Spinal cord (tissue), 10 donors: Measurements from ENCODE around the gene COL16A1. TPM values are rescaled to one million over a fixed set of nuclear protein-coding genes. Genes with fewer than 3 reads are reported as not detected.

ENCODE experiments used
- DNase-seq, 6 donors: peaks; one replicate each; pipeline versions ENCODE4 v3.0.0 to v3.0.0-alpha.2; 2013 to 2015; ENCODE audit warnings: low spot score in 6 of 6, low read depth in 4 of 6
- H3K27ac ChIP-seq: one replicate; pipeline ENCODE4 v1.5.1; 2013; ENCODE audit warnings: low read depth, low read length, control low read depth
- H3K27me3 ChIP-seq: one replicate; pipeline ENCODE4 v1.6.1; 2013; ENCODE audit warnings: low read length; ENCODE audit not compliant: control insufficient read depth, insufficient read depth
- H3K36me3 ChIP-seq: one replicate; pipeline ENCODE4 v1.6.1; 2013; ENCODE audit warnings: low read length; ENCODE audit not compliant: control insufficient read depth, insufficient read depth
- H3K4me1 ChIP-seq: one replicate; pipeline ENCODE4 v1.6.1; 2013; ENCODE audit warnings: low read length; ENCODE audit not compliant: control insufficient read depth, insufficient read depth
- H3K4me3 ChIP-seq: one replicate; pipeline ENCODE4 v1.5.1; 2013; ENCODE audit warnings: low read depth, low read length, control low read depth
- H3K9me3 ChIP-seq: one replicate; pipeline ENCODE4 v1.6.1; 2013; ENCODE audit warnings: low read length; ENCODE audit not compliant: control insufficient read depth, insufficient read depth
- WGBS: methylation state at CpG from one replicate; pipeline ENCODE4 v1.1.5; 2013; ENCODE audit warnings: missing lambda C conversion rate; ENCODE audit not compliant: insufficient coverage; 5-methylcytosine and 5-hydroxymethylcytosine counted together
- polyA plus RNA-seq, 2 donors: library from polyadenylated mRNA; unstranded; fragments of 120-200 nt; gene quantifications; one replicate each; pipeline ENCODE4 v1.2.1, GENCODE V29; 2013; ENCODE audit not compliant: insufficient read length in 2 of 2
- total RNA-seq, 2 donors: library from RNA; depleted of rRNA in 1 of 2; stranded (reverse); fragments of 120-200 nt in 1 of 2; fragments of >200 nt in 1 of 2; gene quantifications; one replicate each; pipeline versions ENCODE4 v1.2.3 to v1.2.4, GENCODE V29; 2013 to 2014
- donor health status: healthy.

Gene COL16A1
- total and polyA plus RNA-seq, 4 donors: 60.6 to 178 (median 135) TPM

DNA sequence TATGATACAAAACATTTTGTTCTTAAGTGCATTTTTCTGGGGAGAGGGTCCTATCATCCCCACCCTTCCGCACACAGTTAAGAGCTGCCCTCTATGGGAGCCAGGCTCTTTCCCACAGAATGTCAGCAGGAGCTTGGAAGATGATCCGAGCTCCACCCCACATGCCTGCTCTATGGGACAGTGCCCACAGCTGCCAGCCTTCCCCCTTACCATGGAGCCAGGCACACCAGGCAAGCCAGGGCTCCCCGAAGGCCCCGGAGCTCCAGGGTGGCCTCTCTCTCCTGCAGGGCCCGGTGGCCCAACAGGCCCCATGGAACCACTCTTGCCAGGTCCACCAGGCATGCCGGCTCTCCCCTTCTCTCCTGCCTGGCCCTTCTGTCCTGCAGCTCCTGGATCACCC lies 48.7 kb downstream of the COL16A1 start:
- H3K9me3 ChIP-seq: no peaks in the 10 kb centered on the region
- no peak overlapping the region for H3K27ac ChIP-seq
- H3K27me3 ChIP-seq: no peaks in the 10 kb centered on the region
- H3K4me1 ChIP-seq: peaks cover 12% of the 10 kb centered on the region
- no peak for DNase-seq
- no peak overlapping the region for H3K4me3 ChIP-seq
- WGBS: 84% methylated on average over 6 of the region's 6 CpGs
- H3K36me3 ChIP-seq: peaks cover 46% of the 10 kb centered on the region

DNA sequence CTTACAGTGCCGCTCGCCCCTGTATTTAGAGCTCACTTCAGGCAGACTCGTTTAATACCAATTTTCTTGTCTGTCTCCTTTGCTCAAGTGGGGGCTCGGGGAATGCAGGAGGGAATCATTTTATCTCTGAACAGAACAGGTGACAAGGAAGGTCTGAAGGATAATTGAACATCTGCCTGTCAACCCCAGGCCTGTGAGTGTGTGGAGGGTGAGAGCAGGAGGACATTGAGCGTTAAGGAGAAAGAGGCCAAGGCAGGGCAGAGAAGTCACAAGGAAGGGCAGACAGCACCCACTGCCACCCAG lies 49.4 kb downstream of the COL16A1 start:
- Histone ChIP-seq H3K4me3 (no peak overlapping the region), H3K36me3 (peaks cover 46% of the 10 kb centered on the region), H3K9me3 (no peaks in the 10 kb centered on the region), H3K27ac (no peak overlapping the region), H3K4me1 (peaks cover 10% of the 10 kb centered on the region), H3K27me3 (no peaks in the 10 kb centered on the region)
- DNase-seq: no peak
- 89% methylated on average over 5 of the region's 5 CpGs for WGBS

GRCh38 chr1:31653717-31654473 lies 49.9 kb downstream of the COL16A1 start:
- H3K27me3 ChIP-seq: no peaks in the 10 kb centered on the region
- H3K4me1 ChIP-seq: peaks cover 6% of the 10 kb centered on the region
- WGBS: 90% methylated on average over 12 of the region's 12 CpGs
- no peak for DNase-seq
- H3K36me3 ChIP-seq: peaks cover 41% of the 10 kb centered on the region
- H3K4me3 ChIP-seq: no peak overlapping the region
- no peaks in the 10 kb centered on the region for H3K9me3 ChIP-seq
- H3K27ac ChIP-seq: no peak overlapping the region

GRCh38 chr1:31652891-31653499 lies 50.8 kb downstream of the COL16A1 start:
- Histone ChIP-seq H3K27me3 (no peaks in the 10 kb centered on the region), H3K27ac (no peak overlapping the region), H3K4me1 (peaks cover 3% of the 10 kb centered on the region), H3K9me3 (no peaks in the 10 kb centered on the region), H3K4me3 (no peak overlapping the region), H3K36me3 (peaks cover 32% of the 10 kb centered on the region)
- 77% methylated on average over 2 of the region's 4 CpGs for WGBS
- no peak for DNase-seq

DNA sequence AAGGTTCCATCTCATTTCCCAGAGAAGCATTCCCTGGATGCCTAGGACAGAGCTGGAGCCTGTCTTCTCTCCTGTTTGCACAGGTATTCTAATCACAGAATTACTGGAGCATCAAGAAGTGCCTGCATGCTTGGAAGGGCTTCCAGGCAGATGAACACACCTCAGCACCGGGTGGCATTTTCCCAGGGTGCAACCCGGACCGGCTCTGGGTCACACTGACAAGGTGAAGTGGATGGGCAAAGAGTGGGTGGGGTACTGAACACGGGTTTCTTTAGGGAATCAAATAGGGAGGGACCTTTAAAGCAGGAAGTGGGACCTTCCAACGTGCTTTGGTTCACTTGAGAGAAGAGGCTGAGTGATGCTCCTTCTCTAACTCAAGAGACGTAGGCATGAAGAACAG lies 52.1 kb downstream of the COL16A1 start:
- H3K4me1 ChIP-seq: peaks cover 3% of the 10 kb centered on the region
- DNase-seq: no peak
- WGBS: 75% methylated on average over 6 of the region's 6 CpGs
- no peak overlapping the region for H3K4me3 ChIP-seq
- H3K36me3 ChIP-seq: peaks cover 22% of the 10 kb centered on the region
- no peak overlapping the region for H3K27ac ChIP-seq
- H3K27me3 ChIP-seq: no peaks in the 10 kb centered on the region
- H3K9me3 ChIP-seq: no peaks in the 10 kb centered on the region

GRCh38 chr1:31651089-31651420 lies 52.8 kb downstream of the COL16A1 start:
- Histone ChIP-seq H3K4me1 (peaks cover 3% of the 10 kb centered on the region), H3K4me3 (no peak overlapping the region), H3K36me3 (peaks cover 18% of the 10 kb centered on the region), H3K27me3 (no peaks in the 10 kb centered on the region), H3K9me3 (no peaks in the 10 kb centered on the region), H3K27ac (no peak overlapping the region)
- 71% methylated on average over 1 of the region's 1 CpG for WGBS
- DNase-seq: no peak

- Histone ChIP-seq H3K4me3 (no peak overlapping the region), H3K27ac (no peak overlapping the region), H3K27me3 (no peaks in the 10 kb centered on the region), H3K9me3 (no peaks in the 10 kb centered on the region), H3K4me1 (peaks cover 3% of the 10 kb centered on the region), H3K36me3 (peaks cover 15% of the 10 kb centered on the region)
- WGBS: 53% methylated on average over 5 of the region's 9 CpGs
- DNase-seq: peak in 1 of 6 donors; percentile 71
Measured at GRCh38 chr1:31650161-31651088, 53.4 kb downstream of the COL16A1 start.

- Histone ChIP-seq H3K27me3 (no peaks in the 10 kb centered on the region), H3K9me3 (no peaks in the 10 kb centered on the region), H3K36me3 (peaks cover 6% of the 10 kb centered on the region), H3K27ac (no peak overlapping the region), H3K4me3 (no peak overlapping the region), H3K4me1 (peaks cover 9% of the 10 kb centered on the region)
- 67% methylated on average over 2 of the region's 9 CpGs for WGBS
- DNase-seq: no peak
Measured at GRCh38 chr1:31648641-31649357, 55.0 kb downstream of the COL16A1 start.

- Histone ChIP-seq H3K4me3 (no peak overlapping the region), H3K27me3 (no peaks in the 10 kb centered on the region), H3K27ac (no peak overlapping the region), H3K36me3 (peaks cover 2% of the 10 kb centered on the region), H3K9me3 (no peaks in the 10 kb centered on the region), H3K4me1 (peaks cover 13% of the 10 kb centered on the region)
- no CpG with 5 or more reads among the region's 2 CpGs for WGBS
- DNase-seq: no peak
Measured at GRCh38 chr1:31648190-31648589, 55.6 kb downstream of the COL16A1 start.
